SK-N-MC (cell line): ENCODE data around the gene ANKRD49.

Experiments
- EZH2 ChIP-seq: fragments of 200-600 bp; sonication (generic); IDR thresholded peaks from one replicate; pipeline ENCODE4 v1.6.1; 2017; ENCODE audit warnings: antibody characterized with exemption
- POLR2AphosphoS5 ChIP-seq: IDR thresholded peaks from 2 replicates; pipeline ENCODE4 v1.6.1; 2012; ENCODE audit warnings: mild to moderate bottlenecking, low read depth, low read length, borderline replicate concordance

DNA sequence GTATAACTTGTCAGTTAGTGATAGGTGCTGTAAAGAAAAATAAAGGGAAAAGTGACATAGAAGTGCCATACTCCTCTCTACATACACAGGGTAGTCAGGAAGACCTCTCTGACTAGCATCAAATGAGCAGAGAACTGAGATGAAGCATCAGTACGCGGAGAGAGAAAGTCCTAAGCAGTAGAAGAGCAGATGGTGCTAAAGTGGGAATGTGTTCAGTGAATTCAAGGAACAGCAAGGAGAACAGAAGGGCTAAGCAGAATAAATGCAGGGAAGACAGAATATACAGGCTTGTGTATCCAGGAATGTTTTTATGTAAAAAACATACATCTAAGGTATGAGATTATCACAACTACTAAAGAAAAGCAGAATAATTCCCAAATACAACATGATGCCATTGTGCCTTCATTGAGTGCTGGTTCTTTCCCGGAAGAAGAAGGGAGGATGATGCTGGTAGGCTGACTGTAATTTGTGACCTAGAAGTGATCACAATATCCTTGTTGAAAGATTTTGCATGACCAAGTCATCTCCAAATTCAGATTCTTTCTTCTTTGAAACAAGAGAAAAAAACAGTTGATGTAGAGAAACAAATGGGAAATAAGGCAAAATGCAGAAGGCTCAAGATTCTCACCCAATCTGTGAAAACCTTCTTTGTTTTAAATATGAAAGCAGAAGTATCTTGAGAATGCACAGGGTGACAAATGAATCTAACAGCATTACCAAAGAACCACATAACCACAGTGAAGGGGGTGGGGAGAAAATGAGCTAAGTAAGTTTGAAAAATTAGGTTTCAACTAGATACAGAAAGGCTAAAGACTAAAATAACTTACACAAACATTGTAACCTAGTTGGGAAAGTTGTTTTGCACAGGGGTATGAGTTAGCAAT is 20.6 kb upstream of the ANKRD49 start:
- TF ChIP-seq EZH2 (no peak), POLR2AphosphoS5 (no peak)
